B cell (primary cell): ENCODE measurements around the gene IPO11.

Source experiments
- CTCF ChIP-seq: fragments of 200-600 bp; IDR thresholded peaks from one replicate; pipeline ENCODE4 v1.8.0; 2022; ENCODE audit warnings: antibody characterized with exemption, mild to moderate bottlenecking
- EZH2 ChIP-seq: IDR thresholded peaks from 2 replicates; pipeline ENCODE4 v1.6.1; 2012; ENCODE audit warnings: borderline replicate concordance, low read depth, mild to moderate bottlenecking, moderate library complexity, low read length; ENCODE audit not compliant: insufficient read depth, poor library complexity, severe bottlenecking

- TF ChIP-seq CTCF, result no peak
- no peak for TF ChIP-seq EZH2
Observed at GRCh38 chr5:62373382-62373781, 39.2 kb upstream of the IPO11 start.
